CD4-positive, alpha-beta T cell treated with Interleukin-6 at 100 ng/mL for 8 hours (primary cell): ENCODE measurements around the gene CLMP.
A peak's percentile ranks its signal among the peaks of the same experiment; 100 is the strongest.

ENCODE experiments used
- DNase-seq: peaks from one replicate; pipeline ENCODE4 v3.0.0-alpha.2; 2020; ENCODE audit warnings: mixed read lengths, low spot score

Gene CLMP, protein sequence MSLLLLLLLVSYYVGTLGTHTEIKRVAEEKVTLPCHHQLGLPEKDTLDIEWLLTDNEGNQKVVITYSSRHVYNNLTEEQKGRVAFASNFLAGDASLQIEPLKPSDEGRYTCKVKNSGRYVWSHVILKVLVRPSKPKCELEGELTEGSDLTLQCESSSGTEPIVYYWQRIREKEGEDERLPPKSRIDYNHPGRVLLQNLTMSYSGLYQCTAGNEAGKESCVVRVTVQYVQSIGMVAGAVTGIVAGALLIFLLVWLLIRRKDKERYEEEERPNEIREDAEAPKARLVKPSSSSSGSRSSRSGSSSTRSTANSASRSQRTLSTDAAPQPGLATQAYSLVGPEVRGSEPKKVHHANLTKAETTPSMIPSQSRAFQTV

DNA sequence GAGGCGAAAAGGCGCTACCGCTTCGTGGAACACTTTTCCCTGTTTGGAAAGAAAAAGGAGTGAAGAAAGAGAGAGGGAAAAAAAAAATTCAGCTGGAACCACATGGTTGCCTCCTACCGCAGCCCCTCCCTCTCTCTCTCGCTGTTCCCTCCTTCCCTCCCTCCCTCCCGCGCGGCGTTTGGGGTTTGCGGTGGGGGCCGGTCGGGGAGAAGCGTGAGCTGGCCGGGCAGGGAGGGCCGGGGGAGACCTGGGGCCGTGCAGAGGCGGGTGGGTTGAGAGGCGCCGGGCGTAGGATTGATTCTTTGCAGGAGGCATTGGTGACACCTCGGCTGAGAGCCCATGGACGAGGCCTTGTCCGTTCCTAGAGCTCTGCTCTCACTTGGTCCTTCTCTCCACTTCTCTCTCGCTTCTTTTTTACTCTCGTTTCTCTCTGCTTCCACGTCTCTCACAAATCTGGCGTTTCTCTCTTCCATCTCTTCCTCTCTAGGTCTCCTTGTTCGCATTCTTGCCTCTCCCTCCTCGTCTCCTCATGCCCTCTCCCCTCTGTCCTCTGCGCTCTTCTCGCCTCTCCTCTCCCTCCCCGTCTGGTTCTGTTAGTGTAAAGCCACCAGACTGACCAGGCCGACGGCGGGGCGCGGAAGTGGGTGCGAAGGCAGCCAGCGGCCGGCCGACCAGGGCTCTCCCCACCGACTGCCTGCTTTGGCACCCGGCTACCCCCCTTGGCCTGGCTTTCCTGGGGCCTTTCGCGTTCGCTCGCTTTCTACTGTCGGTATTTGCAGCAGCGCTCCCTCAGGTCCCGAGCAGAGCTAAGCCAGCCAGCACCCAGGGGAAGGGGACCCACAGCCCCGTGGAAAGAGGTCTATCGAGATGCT, at the start of gene CLMP:
Gene CLMP (minus strand): TSS at position 61 of the 872 bp plus-strand sequence. CDS start 308 bp downstream, outside the sequence.
- DNase-seq = no peak

GRCh38 chr11:123241874-123242543, 47.0 kb upstream of the CLMP start:
- DNase-seq = no peak

- DNase-seq = no peak
These were observed 46.2 kb upstream of the CLMP start for GRCh38 chr11:123241294-123241693.

- no peak for DNase-seq
These were observed 44.4 kb upstream of the CLMP start for GRCh38 chr11:123239191-123240150.

DNA sequence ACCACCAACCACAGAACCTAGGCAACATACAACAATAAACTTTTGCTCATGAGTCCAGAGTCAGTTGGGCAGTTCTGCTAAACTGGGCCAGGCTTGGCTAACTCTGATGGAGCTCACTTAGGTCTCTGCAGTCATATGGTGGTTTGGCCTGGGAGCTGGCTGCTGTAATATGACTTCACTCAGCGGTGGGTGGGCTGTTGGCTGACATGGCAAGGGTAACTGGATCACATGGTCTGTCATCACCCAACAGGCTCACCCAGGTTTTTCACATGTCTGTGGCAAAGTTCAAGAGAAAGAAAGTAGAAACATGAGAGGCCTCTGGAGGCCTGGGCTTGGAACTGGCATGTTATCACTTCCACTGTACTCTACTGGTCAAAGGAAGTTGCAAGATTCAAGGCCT, 43.2 kb upstream of the CLMP start:
- no peak for DNase-seq

- no peak for DNase-seq
These were observed 41.8 kb upstream of the CLMP start for GRCh38 chr11:123236879-123237278.

- DNase-seq = no peak
These were observed 40.7 kb upstream of the CLMP start for GRCh38 chr11:123235656-123236261.

GRCh38 chr11:123235117-123235655, 40.1 kb upstream of the CLMP start:
- DNase-seq = peak; percentile 9

DNA sequence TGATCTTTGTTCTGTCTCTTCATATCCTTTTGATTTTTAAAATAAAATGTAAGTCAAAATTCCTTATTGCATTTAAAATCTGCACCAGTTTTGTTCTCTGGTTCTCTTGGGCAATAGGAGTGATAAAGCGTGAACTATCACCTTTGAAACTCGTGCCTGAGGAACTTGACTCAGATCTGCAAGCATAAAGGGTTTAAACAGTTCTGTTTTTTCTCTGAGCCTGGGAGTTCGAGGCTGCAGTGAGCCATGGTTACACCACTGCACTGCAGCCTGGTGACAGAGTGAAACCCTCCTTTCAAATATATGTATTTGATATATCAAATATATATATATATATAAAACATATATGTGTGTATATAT, 38.9 kb upstream of the CLMP start:
- DNase-seq = no peak

DNA sequence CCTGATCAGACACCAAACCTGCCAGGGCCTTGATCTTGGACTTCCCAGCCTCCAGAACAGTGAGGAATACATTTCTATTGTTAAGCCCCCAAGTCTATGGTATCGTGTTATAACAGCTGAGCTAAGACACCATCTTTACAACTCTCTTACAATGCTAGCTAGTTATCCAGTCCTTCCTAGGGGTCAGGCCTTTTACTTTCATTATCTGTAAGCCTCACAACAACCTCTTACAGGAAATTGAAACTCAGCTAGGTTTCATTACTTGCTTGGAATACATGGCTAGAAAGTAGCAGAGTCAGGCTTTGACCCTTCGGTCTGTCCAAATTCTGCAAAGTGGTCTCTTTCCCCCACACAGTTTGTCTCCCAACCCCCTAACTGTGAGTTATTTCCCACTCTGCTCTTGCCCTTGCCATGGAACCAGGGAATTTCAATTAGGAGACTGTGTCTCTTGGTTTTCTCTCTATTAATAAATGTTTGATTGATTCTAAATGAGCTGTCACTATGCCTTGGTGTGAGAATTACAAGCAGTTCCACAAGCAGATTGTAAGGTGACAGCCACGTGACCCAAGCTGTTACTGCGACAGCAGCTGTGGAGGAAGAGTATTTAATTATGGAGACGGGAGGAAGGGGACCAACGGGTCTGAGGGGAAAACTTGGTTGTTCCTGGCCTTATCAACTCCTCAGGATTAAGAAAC, 38.4 kb upstream of the CLMP start:
- no peak for DNase-seq

GRCh38 chr11:123231777-123232176, 36.7 kb upstream of the CLMP start:
- DNase-seq = no peak

GRCh38 chr11:123231256-123231655, 36.2 kb upstream of the CLMP start:
- no peak for DNase-seq

DNA sequence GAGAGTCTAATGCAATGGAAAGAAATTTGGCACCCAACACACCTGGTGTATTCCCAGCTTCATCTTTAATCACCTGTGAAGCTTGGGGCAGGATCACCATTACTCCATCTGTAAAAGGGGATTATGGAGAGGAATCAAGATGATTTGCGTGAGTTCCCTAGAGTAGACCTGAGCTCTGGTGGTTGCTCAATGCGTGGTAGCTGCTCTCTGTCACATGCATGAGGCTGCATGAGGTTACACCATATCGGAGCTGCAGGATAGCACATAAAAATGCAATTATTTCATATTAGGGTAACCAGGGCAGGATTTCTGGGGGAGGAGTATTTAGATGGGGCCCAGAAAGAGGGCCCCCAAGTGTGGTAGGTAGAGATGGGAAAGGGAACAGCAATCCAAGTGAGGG, 35.3 kb upstream of the CLMP start:
- DNase-seq = no peak

DNA sequence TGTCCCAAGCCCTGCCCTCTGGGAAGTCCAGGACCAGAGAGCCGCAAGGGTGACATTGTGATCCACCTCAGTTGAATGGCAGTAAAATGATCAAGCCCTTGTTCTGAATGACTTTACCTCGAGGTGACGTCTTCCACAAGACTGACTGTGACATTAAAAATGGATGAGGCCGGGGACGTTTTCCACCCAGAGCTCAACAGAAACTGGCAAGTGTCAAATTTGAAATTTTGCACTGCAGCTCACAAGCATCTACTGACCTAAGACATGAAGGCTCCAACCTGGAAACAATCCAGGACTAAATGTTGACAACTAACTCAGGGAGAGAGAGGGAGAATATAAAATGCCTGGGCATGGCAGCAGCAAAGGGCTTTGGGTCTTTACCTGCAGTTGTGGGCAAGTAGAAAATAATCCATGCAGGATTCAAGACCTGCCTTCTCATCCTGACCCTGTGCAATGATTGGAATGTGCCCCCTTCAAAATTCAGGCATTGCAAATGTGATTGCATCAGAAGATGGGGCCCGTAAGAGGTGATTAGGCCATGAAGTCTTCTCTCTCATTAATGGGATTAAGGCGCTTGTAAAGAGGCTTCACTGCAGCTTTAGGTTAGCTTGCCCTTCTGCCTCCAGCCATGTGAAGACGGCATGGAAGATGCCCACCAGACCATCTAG, 33.6 kb upstream of the CLMP start:
- no peak for DNase-seq

DNA sequence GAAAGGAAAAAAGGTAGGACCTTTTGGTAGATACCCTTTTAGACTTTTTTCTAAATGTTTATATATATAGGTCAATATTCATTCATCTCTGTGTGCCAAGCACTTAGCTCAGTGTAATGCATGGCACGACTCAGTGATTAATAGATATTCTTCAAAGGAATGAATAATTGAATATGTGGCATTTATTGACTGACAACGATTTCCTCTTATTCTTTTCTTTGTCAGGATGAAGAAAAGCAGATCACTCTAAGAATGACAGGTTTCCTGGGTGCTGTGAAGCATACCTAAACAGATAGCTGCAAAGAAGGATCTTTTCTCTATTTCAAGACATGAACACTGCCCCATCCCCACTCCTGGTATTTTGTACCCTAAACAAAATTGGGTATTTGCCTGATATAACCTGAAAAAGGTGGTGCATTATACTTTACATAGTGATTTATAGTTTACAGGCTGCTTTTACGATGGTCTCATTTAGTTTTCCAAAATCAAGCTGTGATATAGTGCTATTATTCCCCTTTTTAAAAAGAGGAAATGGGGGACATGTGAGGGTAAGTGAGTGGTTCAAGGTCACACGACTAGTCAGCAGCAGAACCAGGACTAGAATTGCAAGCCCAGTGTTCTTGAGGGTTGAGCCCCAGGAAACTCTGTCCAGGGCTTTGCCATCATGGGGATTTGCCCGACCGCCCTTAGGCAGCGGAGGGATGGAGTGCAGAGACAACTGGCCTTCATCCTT, 32.9 kb upstream of the CLMP start:
- no peak for DNase-seq

- no peak for DNase-seq
These were observed 26.5 kb upstream of the CLMP start for GRCh38 chr11:123221584-123221983.

- no peak for DNase-seq
These were observed 26.1 kb upstream of the CLMP start for GRCh38 chr11:123221096-123221561.

DNA sequence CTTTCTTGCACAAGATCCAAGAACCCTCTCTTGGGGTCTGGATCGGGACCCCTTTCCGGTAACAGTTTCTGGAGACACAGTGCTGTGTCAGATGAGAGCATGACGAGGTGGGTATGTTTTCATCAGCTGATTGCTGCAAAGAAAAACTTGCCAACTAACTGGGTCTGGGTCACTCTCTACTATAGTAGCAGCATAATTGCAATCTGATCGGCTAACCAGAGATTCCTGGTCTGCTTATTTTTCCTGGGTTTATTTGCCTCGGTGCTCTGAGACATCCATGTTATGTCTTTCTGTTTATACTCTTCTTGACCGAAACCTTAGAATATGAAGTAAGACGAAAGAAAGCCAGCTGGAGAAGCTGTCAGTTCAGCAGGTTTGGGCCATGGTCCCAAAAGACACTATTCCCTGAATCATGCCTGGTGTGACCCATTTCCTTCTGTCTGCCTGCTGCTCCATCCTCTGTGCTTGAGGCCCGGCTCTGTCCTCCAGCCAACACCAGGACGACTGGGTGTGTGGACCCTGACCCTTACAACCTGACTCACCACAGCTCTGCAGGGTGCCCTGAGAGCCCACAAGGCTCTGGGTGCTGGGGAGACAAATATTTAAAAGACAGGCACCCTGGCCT, 24.1 kb upstream of the CLMP start:
- DNase-seq = no peak
